HEK293 (cell line): ENCODE results near the gene MRPL36.

Experiments used
- CTCF ChIA-PET: fragments of 350-600 bp; formaldehyde crosslinking; extraction: SDS; loops from one replicate; lab custom pipeline; 2021; ENCODE audit warnings: antibody characterized with exemption; lab: Yijun Ruan, JAX
- POLR2A ChIA-PET: fragments of 300-600 bp; formaldehyde crosslinking; extraction: SDS; loops from one replicate; lab custom pipeline; 2020; ENCODE audit warnings: antibody characterized with exemption, inconsistent platforms; lab: Yijun Ruan, JAX
- H3K27ac ChIP-seq: fragments of 200-500 bp; sonication (Bioruptor generic); 2 replicates; pipeline ENCODE4 v1.5.1; 2014; ENCODE audit warnings: low read depth, low read length, control low read depth, inconsistent platforms; ENCODE audit errors: extremely low read depth
- H3K36me3 ChIP-seq, 2 experiments: fragments of 200-500 bp in 1 of 2; sonication (Bioruptor generic) in 1 of 2; 1 replicate in 1 of 2; 2 replicates in 1 of 2; pipeline ENCODE4 v1.5.1; 2014 to 2017; ENCODE audit warnings: inconsistent platforms in 2 of 2, low read length in 2 of 2; ENCODE audit not compliant: control insufficient read depth in 2 of 2, insufficient read depth in 1 of 2
- H3K4me1 ChIP-seq: fragments of 200-500 bp; sonication (Bioruptor generic); 2 replicates; pipeline ENCODE4 v1.5.1; 2014; ENCODE audit warnings: mild to moderate bottlenecking, low read length, inconsistent platforms; ENCODE audit not compliant: control insufficient read depth, insufficient read depth
- H3K4me3 ChIP-seq: 2 replicates; pipeline ENCODE4 v1.5.1; 2011; ENCODE audit warnings: low read depth, mild to moderate bottlenecking, control low read depth, low read length, moderate library complexity
- H3K9me3 ChIP-seq: fragments of 200-500 bp; sonication (Bioruptor generic); 2 replicates; pipeline ENCODE4 v1.5.1; 2014; ENCODE audit warnings: low read depth, low read length, inconsistent platforms; ENCODE audit not compliant: control insufficient read depth, insufficient read depth
- REPIN1 ChIP-seq: fragments of 450-650 bp; formaldehyde crosslinking; IDR thresholded peaks from 2 replicates; pipeline ENCODE4 v1.5.1; 2017; ENCODE audit warnings: missing biosample characterization, missing genetic modification characterization, low read depth
- ZBTB7A ChIP-seq: fragments of 450-650 bp; formaldehyde crosslinking; IDR thresholded peaks from 2 replicates; pipeline ENCODE4 v1.5.1; 2016; ENCODE audit warnings: low read depth, missing biosample characterization, missing genetic modification characterization
- ZBTB8A ChIP-seq: fragments of 450-650 bp; formaldehyde crosslinking; IDR thresholded peaks from 2 replicates; pipeline ENCODE4 v1.5.1; 2016; ENCODE audit warnings: missing biosample characterization, missing genetic modification characterization
- ZFHX2 ChIP-seq: fragments of 450-650 bp; formaldehyde crosslinking; conservative IDR thresholded peaks from 2 replicates; pipeline ENCODE4 v1.5.1; 2016; ENCODE audit warnings: missing biosample characterization, missing genetic modification characterization
- ZNF239 ChIP-seq: fragments of 450-650 bp; formaldehyde crosslinking; IDR thresholded peaks from 2 replicates; pipeline ENCODE4 v1.5.1; 2016; ENCODE audit warnings: missing biosample characterization, missing genetic modification characterization
- ZNF274 ChIP-seq, 2 experiments: fragments of 200-500 bp in 1 of 2; fragments of 450-650 bp in 1 of 2; sonication (Bioruptor generic) in 1 of 2; formaldehyde crosslinking in 1 of 2; IDR thresholded peaks; 2 replicates each; pipeline versions ENCODE4 v1.5.1 to v1.6.1; 2014 to 2016; ENCODE audit warnings: borderline replicate concordance in 1 of 2, inconsistent platforms in 1 of 2, low read length in 1 of 2, missing biosample characterization in 1 of 2, missing genetic modification characterization in 1 of 2
- ZNF311 ChIP-seq: fragments of 450-650 bp; formaldehyde crosslinking; IDR thresholded peaks from 2 replicates; pipeline ENCODE4 v1.5.1; 2017; ENCODE audit warnings: missing biosample characterization, missing genetic modification characterization, borderline replicate concordance
- ZNF366 ChIP-seq: fragments of 450-650 bp; formaldehyde crosslinking; conservative IDR thresholded peaks from 2 replicates; pipeline ENCODE4 v1.5.1; 2016; ENCODE audit warnings: missing biosample characterization, missing genetic modification characterization
- ZNF501 ChIP-seq: fragments of 450-650 bp; formaldehyde crosslinking; IDR thresholded peaks from 2 replicates; pipeline ENCODE4 v1.5.1; 2016; ENCODE audit warnings: missing biosample characterization, missing genetic modification characterization
- ZNF510 ChIP-seq: fragments of 450-650 bp; formaldehyde crosslinking; IDR thresholded peaks from 2 replicates; pipeline ENCODE4 v1.5.1; 2018; ENCODE audit warnings: mild to moderate bottlenecking, missing genetic modification characterization, missing biosample characterization; ENCODE audit not compliant: insufficient replicate concordance
- ZNF560 ChIP-seq: fragments of 450-650 bp; formaldehyde crosslinking; IDR thresholded peaks from 2 replicates; pipeline ENCODE4 v1.5.1; 2017; ENCODE audit warnings: missing biosample characterization, missing genetic modification characterization, borderline replicate concordance
- ZNF624 ChIP-seq: fragments of 450-650 bp; formaldehyde crosslinking; IDR thresholded peaks from 2 replicates; pipeline ENCODE4 v1.5.1; 2017; ENCODE audit warnings: missing biosample characterization, missing genetic modification characterization
- ZNF629 ChIP-seq: fragments of 450-650 bp; formaldehyde crosslinking; IDR thresholded peaks from 2 replicates; pipeline ENCODE4 v1.5.1; 2017; ENCODE audit warnings: missing biosample characterization, missing genetic modification characterization
- ZNF654 ChIP-seq: fragments of 450-650 bp; formaldehyde crosslinking; IDR thresholded peaks from 2 replicates; pipeline ENCODE4 v1.5.1; 2016; ENCODE audit warnings: low read depth, missing biosample characterization, missing genetic modification characterization
- ZNF707 ChIP-seq: fragments of 450-650 bp; formaldehyde crosslinking; IDR thresholded peaks from 2 replicates; pipeline ENCODE4 v1.5.1; 2016; ENCODE audit warnings: missing biosample characterization, missing genetic modification characterization
- ZNF776 ChIP-seq: fragments of 450-650 bp; formaldehyde crosslinking; IDR thresholded peaks from 2 replicates; pipeline ENCODE4 v1.5.0; 2017; ENCODE audit warnings: missing biosample characterization, missing genetic modification characterization, borderline replicate concordance
- ZSCAN30 ChIP-seq: fragments of 450-650 bp; IDR thresholded peaks from 2 replicates; pipeline ENCODE4 v1.5.1; 2018; ENCODE audit warnings: missing biosample characterization, mild to moderate bottlenecking, missing genetic modification characterization, moderate library complexity
- TF ChIP-seq, protein P1 (sequence below): fragments of 450-650 bp; formaldehyde crosslinking; IDR thresholded peaks from 2 replicates; pipeline ENCODE4 v1.5.1; 2016; ENCODE audit warnings: missing biosample characterization, missing genetic modification characterization
- TF ChIP-seq, protein P2 (sequence below): fragments of 450-650 bp; formaldehyde crosslinking; IDR thresholded peaks from 2 replicates; pipeline ENCODE4 v1.5.0; 2017; ENCODE audit warnings: missing biosample characterization, missing genetic modification characterization, borderline replicate concordance
- TF ChIP-seq, protein P3 (sequence below): fragments of 450-650 bp; formaldehyde crosslinking; IDR thresholded peaks from 2 replicates; pipeline ENCODE4 v1.5.1; 2016; ENCODE audit warnings: missing biosample characterization, missing genetic modification characterization

The MRPL36 gene

DNA sequence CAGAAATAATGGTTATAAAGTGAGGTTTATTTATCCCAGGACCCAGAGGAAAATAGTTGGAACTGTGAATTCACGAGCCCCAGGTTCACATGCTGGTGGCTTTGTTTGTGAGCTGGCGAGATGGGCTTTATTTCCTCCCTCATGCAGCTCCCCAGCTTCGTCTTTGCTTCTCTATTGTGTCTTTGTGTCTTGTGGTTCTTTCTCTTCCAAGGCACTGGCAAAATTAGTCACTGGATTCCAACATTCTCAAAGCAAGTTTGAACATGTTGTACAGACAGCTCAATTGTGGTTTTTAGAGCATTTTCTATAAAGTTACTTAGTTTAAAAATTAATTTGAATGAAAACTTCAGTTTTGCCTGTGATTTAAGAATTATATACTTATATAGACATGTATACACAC lies 8.8 kb upstream of the MRPL36 start:
- Histone ChIP-seq H3K27ac (no peak overlapping the region), H3K4me1 (no peaks in the 10 kb centered on the region), H3K9me3 (no peaks in the 10 kb centered on the region), H3K36me3 (peaks cover 45 to 100% of the 10 kb centered on the region in 2 experiments), H3K4me3 (no peak overlapping the region)
- TF ChIP-seq ZNF776 (tag by site-specific recombination): no peak
- TF ChIP-seq ZNF366 (tag by site-specific recombination): no peak
- no peak for TF ChIP-seq ZNF274 (IDR thresholded peaks at IDR 0.05; ENCODE audit: low read length)
- TF ChIP-seq ZNF274 (tag by site-specific recombination; IDR thresholded peaks at IDR 0.05; ENCODE audit: borderline replicate concordance): no peak
- TF ChIP-seq ZNF239: no peak
- TF ChIP-seq, protein P1, sequence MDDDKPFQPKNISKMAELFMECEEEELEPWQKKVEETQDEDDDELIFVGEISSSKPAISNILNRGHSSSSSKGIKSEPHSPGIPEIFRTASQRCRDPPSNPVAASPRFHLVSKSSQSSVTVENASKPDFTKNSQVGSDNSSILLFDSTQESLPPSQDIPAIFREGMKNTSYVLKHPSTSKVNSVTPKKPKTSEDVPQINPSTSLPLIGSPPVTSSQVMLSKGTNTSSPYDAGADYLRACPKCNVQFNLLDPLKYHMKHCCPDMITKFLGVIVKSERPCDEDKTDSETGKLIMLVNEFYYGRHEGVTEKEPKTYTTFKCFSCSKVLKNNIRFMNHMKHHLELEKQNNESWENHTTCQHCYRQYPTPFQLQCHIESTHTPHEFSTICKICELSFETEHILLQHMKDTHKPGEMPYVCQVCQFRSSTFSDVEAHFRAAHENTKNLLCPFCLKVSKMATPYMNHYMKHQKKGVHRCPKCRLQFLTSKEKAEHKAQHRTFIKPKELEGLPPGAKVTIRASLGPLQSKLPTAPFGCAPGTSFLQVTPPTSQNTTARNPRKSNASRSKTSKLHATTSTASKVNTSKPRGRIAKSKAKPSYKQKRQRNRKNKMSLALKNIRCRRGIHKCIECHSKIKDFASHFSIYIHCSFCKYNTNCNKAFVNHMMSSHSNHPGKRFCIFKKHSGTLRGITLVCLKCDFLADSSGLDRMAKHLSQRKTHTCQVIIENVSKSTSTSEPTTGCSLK (tag by site-specific recombination): no peak
- no peak for TF ChIP-seq ZSCAN30 (tag by site-specific recombination)
- ChIA-PET CTCF (no interaction called here), POLR2A (interaction anchor here (0.9 to 1.2 kb wide), 3 partner anchors 9 to 198 kb away, joined by 3 to 4 read pairs (median 3); partner anchors contain the start of gene MRPL36)

GRCh38 chr5:1807451-1808185 lies 8.0 kb upstream of the MRPL36 start:
- POLR2A ChIA-PET: interaction anchor here (1.0 to 1.2 kb wide), 2 partner anchors 8 to 15 kb away, joined by 3 to 4 read pairs; partner anchors contain the start of gene MRPL36

More at GRCh38 chr5:1807451-1808185, 8.0 kb upstream of the MRPL36 start:
- no peak overlapping the region for H3K27ac ChIP-seq
- H3K36me3 ChIP-seq: peaks cover 47 to 100% of the 10 kb centered on the region in 2 experiments
- H3K4me1 ChIP-seq: no peaks in the 10 kb centered on the region
- CTCF ChIA-PET: no interaction called here
- TF ChIP-seq, protein P1 (tag by site-specific recombination): no peak
- TF ChIP-seq REPIN1 (tag by site-specific recombination): no peak
- TF ChIP-seq ZNF501 (tag by site-specific recombination): no peak
- no peak for TF ChIP-seq ZNF624 (tag by site-specific recombination)
- TF ChIP-seq, protein P2, sequence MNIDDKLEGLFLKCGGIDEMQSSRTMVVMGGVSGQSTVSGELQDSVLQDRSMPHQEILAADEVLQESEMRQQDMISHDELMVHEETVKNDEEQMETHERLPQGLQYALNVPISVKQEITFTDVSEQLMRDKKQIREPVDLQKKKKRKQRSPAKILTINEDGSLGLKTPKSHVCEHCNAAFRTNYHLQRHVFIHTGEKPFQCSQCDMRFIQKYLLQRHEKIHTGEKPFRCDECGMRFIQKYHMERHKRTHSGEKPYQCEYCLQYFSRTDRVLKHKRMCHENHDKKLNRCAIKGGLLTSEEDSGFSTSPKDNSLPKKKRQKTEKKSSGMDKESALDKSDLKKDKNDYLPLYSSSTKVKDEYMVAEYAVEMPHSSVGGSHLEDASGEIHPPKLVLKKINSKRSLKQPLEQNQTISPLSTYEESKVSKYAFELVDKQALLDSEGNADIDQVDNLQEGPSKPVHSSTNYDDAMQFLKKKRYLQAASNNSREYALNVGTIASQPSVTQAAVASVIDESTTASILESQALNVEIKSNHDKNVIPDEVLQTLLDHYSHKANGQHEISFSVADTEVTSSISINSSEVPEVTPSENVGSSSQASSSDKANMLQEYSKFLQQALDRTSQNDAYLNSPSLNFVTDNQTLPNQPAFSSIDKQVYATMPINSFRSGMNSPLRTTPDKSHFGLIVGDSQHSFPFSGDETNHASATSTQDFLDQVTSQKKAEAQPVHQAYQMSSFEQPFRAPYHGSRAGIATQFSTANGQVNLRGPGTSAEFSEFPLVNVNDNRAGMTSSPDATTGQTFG (tag by site-specific recombination): no peak
- TF ChIP-seq ZNF560 (tag by site-specific recombination): no peak
- TF ChIP-seq ZBTB8A: no peak
- no peak for TF ChIP-seq ZNF510 (tag by site-specific recombination)
- no peak for TF ChIP-seq ZNF707 (tag by site-specific recombination)
- no peak for TF ChIP-seq ZFHX2 (tag by site-specific recombination)
- TF ChIP-seq ZNF629 (tag by site-specific recombination): no peak
- TF ChIP-seq ZNF654 (tag by site-specific recombination): no peak
- TF ChIP-seq ZBTB7A (tag by site-specific recombination): no peak
- TF ChIP-seq ZNF311 (tag by site-specific recombination): no peak
- TF ChIP-seq, protein P3, sequence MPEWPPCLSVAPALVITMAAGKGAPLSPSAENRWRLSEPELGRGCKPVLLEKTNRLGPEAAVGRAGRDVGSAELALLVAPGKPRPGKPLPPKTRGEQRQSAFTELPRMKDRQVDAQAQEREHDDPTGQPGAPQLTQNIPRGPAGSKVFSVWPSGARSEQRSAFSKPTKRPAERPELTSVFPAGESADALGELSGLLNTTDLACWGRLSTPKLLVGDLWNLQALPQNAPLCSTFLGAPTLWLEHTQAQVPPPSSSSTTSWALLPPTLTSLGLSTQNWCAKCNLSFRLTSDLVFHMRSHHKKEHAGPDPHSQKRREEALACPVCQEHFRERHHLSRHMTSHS: no peak
- TF ChIP-seq, all 188 proteins: peak for 0
- Histone ChIP-seq H3K4me3 (no peak overlapping the region), H3K9me3 (no peaks in the 10 kb centered on the region)
